Amniotic stem cell (primary cell): ENCODE data around the gene NFIB.

ENCODE experiments used
- DNase-seq: peaks from one replicate; lab custom pipeline; 2025; lab: John Stamatoyannopoulos, UW

The NFIB gene

GRCh38 chr9:14147738-14148137 is 166.2 kb downstream of the NFIB start:
- no peak for DNase-seq

DNA sequence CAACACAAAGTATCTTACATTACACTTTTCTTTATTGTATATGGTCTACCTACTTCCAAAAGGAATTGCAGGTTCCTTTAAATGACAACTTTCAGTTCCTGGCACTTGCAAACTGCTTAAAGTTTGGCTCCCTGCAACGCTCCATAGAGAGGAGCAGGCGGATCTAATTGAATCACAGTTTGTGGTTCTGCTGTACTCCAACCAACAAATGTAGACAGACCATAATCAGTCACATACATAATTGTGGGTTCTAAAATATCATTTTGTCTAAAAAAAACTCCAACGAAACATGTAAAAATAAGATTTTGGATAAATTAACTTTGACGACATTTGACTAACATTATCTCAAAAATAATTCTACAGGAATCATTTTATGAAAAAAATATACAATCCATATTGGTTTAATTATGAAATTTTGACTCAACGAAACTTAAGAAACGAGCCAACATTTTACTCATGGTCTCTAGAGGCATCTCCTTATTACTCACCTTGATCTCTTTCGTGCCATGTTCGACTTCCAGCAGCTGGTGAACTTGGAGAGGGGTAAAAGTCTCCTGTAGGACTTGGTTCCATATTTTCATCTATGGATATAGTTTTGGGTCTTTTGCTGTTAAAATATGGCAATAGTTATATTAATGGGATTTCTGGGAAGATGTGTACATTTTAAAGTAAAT is 167.6 kb downstream of the NFIB start:
- no peak for DNase-seq

DNA sequence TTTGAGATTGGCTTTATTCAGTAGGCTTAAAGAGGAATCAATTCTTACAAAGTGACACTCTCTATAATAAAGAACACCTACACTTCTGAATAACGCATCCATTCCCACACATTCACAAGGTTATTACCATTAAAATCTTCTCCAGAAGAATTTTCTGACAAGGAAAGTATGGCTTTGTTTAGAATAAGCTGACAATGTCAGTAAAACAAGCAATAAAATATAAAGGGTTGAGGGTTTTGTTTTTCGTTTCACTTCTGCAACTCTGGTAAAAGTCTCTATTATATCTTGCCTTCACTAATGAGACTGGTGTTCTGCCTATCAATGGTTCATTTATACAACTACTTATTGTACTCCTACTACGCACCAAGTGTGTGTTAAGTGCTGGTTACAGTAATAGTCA is 169.7 kb downstream of the NFIB start:
- no peak for DNase-seq

DNA sequence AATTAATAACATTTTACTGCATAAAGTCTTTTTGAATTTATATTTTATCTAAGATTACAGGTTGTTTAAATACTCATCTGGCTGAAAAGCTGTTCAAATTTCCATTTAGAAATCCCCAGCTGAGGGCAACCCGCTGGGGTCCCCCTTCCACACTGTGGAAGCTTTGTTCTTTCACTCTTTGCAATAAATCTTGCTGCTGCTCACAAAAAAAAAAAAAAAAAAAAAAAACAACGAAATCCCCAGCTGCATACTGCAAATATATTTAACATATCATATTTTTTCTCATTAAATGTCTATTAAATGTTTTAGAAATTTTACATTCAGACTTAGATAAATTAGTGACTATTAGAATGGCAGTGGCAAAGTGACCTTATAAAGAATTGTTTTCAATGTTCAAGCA is 172.2 kb downstream of the NFIB start:
- DNase-seq: no peak

DNA sequence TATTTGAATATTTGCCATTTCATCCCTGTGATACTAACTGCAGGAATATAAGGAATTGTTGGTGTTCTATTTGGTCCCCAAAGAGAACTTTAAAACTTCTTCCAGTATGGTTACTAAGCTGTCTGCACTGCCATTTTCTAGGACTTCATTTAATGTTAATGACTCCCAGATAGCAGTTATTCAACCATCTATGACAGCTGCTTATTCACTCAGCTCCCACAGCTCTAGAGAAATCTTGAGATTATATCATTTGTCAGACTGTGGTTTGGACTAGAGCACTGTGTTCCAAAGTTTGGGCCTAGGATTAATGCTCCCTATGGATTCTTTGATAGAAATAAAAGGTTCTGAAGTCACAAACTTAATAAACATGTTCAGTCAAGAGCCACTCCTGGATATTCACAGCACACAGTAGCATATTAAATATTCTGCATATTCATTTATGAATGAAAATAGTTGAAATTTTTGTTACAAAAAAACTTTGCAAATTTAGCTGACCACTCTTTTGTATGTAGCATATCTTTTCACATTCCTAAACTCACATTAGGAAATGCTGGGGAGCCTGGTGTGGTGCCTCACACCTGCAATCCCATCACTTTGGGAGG is 173.7 kb downstream of the NFIB start:
- DNase-seq: no peak

DNA sequence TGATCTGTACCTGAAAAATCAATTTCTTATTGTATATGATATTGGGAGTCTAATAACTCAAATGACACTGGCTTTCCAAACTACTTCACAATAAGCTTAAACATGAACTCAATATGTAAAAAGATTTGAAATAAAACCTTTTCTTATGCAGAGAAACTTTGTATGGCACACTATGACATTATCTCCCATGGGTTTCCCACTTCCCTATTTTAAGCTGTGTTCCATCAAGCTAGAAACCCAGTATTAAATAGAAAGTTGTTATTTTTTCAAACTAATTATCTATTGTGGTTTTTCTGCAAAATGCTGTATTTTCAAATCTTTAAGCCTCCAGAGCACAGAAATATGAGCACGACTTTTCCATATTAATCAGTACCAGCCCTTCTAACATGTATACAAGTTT is 174.7 kb downstream of the NFIB start:
- DNase-seq: no peak

GRCh38 chr9:14136646-14137370 is 177.1 kb downstream of the NFIB start:
- DNase-seq: no peak

DNA sequence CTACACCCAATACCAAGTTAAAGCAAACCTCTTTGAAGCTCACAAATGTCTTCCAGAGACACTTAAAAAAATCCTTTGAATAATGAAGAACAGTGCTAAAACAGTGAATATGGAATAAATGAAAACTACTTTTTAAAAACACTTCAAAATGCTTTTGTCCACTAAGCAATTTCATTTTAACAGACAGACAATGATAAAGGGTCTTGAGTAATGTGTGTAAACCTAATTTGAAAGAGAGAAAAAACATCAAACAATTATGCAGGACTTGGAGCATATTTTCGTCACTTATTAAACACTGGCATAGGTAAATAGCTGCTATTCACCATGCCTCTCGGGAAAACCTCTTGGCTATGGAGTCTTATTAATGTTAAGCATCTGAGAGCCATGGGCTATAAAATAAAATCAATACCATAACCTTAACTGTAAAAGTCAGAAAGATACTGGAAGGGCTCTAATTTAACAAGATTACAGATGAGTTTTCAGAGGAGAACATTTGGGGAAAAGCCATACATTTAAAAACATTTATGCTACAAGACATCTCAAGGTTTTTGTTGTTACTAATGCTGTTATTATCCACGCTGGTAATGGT is 177.8 kb downstream of the NFIB start:
- no peak for DNase-seq

DNA sequence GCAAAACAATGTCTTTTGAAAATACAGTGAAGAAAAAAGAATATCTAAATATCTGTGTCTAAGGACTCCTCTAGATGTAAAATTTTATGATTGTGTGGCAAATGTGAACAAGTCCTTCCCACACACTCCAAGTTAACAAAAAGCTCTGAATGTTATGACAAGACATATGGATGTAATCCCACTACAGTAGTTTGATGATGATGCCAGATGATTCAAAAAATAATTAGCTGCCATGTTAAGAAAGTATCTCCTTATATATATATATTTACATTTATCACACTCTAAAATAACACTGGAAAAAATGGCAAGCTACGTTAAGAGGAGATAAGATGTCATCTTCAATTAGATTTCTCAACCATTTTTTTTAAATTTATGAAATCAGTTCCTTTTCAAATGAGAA is 178.5 kb downstream of the NFIB start:
- DNase-seq: no peak

DNA sequence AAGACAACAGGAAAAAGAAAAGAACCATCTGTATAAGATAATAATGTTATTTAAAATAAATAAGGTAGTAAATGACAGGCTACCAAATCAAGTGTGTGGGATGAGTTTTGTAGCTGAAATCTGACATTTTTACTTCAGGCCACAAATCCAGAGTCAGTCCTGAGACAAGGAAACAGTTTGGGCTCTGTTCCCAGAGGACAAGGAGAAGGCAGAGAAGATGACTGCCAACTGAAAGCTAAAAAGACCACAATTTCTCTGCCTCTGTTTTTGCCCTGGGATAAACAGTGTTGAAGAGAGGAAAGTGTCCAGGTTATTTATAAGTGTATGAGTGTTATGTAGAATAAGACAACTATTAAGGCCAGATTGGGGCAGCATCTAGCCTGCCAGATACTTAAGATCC is 180.5 kb downstream of the NFIB start:
- no peak for DNase-seq

DNA sequence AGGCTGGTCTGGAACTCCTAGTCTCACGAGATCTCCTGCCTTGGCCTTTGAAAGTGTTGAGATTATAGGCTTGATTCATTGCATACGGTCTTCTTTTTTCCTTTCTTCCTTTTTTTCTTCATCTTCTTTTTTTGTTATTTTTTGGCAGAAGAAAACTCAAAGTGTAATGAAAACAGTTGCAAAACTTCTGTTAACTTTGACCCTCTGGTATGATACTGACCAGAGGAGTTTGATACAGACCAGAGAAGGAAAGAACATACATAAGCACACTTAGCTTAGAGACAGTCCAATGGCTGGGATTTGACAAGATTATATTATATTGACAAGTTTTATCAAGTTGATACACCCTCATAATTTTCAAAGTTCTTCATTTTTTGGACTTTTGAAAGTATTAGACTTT is 181.2 kb downstream of the NFIB start:
- DNase-seq: no peak

DNA sequence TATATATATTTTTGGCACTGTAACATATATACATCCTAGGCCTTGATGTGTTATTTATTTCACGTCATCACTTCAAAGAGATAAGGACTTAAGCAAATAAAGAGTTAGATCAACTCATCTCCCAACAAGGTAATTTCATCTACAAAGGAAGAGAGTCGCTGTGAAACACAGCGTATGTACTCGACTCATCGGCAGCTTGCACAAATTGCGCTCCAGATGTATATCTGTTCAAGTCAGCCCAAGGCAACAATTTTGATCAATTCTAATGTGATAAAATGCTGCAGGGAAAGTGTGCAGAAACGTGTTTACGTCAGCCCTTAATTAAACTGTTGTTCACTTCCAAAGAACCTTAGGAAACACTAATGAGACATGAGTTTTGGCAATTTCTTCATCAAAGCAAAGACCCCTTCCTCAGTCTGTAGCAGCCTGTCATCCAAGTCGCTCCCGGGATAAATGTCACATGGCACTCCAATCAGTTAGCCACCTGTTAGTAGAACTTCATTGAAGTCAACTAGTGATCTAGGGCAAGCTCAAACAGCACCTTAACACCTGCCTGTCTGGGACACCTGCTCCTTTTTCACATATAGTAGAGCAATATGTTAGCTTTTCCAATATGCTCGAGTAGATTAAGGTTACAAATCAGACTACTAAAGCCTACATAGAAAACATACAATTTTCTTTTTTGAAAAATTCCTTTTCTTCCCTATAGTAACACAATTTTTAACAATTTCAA is 182.4 kb downstream of the NFIB start:
- no peak for DNase-seq

GRCh38 chr9:14127656-14128055 is 186.3 kb downstream of the NFIB start:
- DNase-seq: no peak

- no peak for DNase-seq
Measured at GRCh38 chr9:14119694-14120514, 194.0 kb downstream of the NFIB start.

- DNase-seq: no peak
Measured at GRCh38 chr9:14112226-14112625, 201.7 kb downstream of the NFIB start.

GRCh38 chr9:14111696-14112095 is 202.2 kb downstream of the NFIB start:
- DNase-seq: no peak

DNA sequence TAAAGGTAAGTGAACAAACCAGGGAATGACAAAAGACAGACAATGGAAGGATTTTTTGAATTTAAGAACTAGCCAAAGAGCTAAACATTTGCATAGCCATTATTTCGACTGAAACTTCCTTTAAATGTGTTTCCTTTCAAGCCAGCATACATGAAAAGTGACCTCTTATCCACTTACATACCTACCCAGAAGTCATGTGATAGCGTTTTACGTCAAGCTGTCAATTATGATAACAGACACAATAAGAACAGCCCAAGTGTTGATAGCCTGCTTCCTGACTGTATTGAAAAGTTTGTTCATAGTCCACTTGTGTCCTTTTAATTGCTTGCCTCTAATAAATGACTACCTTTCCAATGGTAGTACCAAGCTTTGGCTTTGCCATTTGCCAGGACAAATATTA is 206.0 kb downstream of the NFIB start:
- no peak for DNase-seq

DNA sequence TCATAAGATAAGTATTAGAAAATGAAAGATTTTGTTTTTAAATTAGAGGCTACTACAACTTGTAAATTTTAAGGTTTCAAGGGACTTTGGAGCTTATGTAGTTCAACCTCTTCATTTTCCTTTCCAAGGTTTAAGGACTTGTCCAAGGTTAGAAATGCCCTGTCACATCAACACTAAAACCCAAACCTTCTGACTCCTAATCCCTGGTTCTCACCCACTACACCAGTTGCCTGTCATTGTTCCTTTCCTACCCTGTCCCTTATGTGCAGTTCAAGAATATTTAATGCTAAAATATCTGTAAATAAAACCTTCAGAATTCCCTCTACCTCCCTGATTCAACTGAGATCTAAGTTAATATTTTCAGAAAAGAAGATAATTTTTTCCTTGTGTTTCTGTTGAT is 206.4 kb downstream of the NFIB start:
- DNase-seq: no peak

GRCh38 chr9:14106699-14107098 is 207.2 kb downstream of the NFIB start:
- no peak for DNase-seq

DNA sequence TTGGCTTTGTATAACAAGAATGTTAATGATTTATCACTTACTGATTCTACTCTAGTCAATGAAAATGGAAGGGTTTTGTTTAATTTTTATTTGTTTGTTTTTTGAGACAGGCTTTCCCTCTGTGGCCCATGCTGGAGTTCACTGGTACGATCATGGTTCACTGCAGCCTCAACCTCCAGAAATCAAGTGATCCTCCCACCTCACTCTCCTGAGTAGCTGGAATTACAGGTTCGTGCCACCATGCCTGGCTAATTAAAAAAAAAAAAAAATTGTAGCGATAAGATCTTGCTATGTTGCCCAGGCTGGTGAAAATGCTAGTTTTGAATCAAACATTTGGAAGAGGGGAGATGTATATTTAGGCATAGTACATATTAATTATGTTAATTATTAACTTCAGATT is 209.4 kb downstream of the NFIB start:
- DNase-seq: no peak

DNA sequence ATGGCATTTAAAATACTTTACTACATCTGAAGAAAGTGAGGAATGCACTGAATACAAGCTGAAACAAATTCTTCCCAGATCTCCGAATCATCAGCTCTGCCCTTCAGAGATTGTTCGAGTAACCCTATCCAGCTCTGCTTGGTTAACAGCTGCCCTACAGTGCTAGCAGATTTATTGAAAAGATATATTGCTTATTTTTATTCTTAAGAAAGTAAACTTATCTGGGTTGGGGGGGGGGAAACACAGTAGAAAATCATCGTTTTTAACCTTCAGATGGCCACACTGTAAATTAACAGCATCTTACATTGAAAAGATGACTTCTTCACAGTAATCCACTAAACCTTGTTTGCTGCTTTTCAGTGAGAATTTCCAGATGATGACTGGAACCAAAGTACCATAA is 210.8 kb downstream of the NFIB start:
- no peak for DNase-seq

DNA sequence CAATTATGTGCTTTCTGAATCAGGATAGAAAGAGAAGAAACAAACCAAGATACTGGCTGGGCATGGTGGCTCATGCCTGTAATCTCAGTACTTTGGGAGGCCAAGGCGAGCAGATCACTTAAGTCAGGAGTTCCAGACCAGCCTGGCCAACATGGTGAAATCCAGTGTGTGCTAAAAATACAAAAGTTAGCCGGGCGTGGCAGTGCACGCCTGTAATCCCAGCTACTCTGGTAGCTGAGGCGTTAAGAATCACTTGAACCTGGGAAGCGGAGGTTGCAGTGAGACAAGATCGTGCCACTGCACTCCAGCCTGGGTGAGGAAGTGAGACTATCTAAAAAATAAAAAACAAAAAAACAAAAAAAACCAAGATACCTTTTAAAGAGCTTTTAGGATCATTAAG is 214.2 kb downstream of the NFIB start:
- no peak for DNase-seq
